H9 (cell line): ENCODE data around the gene DDI2. TPM values are rescaled to one million over a fixed set of nuclear protein-coding genes. Genes with fewer than 3 reads are reported as not detected.

Experiments
- DNase-seq: peaks from one replicate; pipeline ENCODE4 v3.0.0-alpha.2; 2017
- H2AFZ ChIP-seq: one replicate; pipeline ENCODE4 v1.6.1; 2013; ENCODE audit warnings: mild to moderate bottlenecking, low read length, control low read depth, moderate library complexity
- H2AK5ac ChIP-seq: 2 replicates; pipeline ENCODE4 v1.6.1; 2013; ENCODE audit warnings: low read length, control low read depth, mixed read lengths; ENCODE audit not compliant: insufficient read length
- H2BK120ac ChIP-seq: one replicate; pipeline ENCODE4 v1.6.1; 2013; ENCODE audit warnings: low read depth, mild to moderate bottlenecking, low read length, control low read depth, inconsistent platforms; ENCODE audit not compliant: poor library complexity, severe bottlenecking
- H2BK12ac ChIP-seq: 2 replicates; pipeline ENCODE4 v1.6.1; 2013; ENCODE audit warnings: low read length, control low read depth, mixed read lengths, low read depth; ENCODE audit not compliant: insufficient read length
- H2BK15ac ChIP-seq: 2 replicates; pipeline ENCODE4 v1.6.1; 2013; ENCODE audit warnings: low read depth, low read length, control low read depth
- H2BK20ac ChIP-seq: one replicate; pipeline ENCODE4 v1.6.1; 2013; ENCODE audit warnings: low read depth, mild to moderate bottlenecking, low read length, control low read depth, inconsistent platforms; ENCODE audit not compliant: poor library complexity, severe bottlenecking
- H2BK5ac ChIP-seq: 2 replicates; pipeline ENCODE4 v1.6.1; 2013; ENCODE audit warnings: low read length, control low read depth, mixed read lengths; ENCODE audit not compliant: insufficient read length
- H3K14ac ChIP-seq: 2 replicates; pipeline ENCODE4 v1.6.1; 2013; ENCODE audit warnings: low read length, control low read depth; ENCODE audit not compliant: insufficient read depth
- H3K18ac ChIP-seq: 2 replicates; pipeline ENCODE4 v1.6.1; 2013; ENCODE audit warnings: low read depth, mild to moderate bottlenecking, mixed read lengths, low read length, control low read depth; ENCODE audit not compliant: insufficient read length
- H3K23ac ChIP-seq: 2 replicates; pipeline ENCODE4 v1.6.1; 2013; ENCODE audit warnings: low read length, control low read depth, mixed read lengths, low read depth; ENCODE audit not compliant: insufficient read length
- H3K23me2 ChIP-seq: 2 replicates; pipeline ENCODE4 v1.6.1; 2013; ENCODE audit warnings: low read depth, mild to moderate bottlenecking, mixed read lengths, low read length, control low read depth; ENCODE audit not compliant: insufficient read length, poor library complexity, severe bottlenecking
- H3K27ac ChIP-seq: 2 replicates; pipeline ENCODE4 v1.5.1; 2013; ENCODE audit warnings: low read length, control low read depth, mixed read lengths, low read depth; ENCODE audit not compliant: insufficient read length
- H3K27me3 ChIP-seq: 2 replicates; pipeline ENCODE4 v1.6.1; 2013; ENCODE audit warnings: low read length, control low read depth, inconsistent platforms; ENCODE audit not compliant: insufficient read depth
- H3K4ac ChIP-seq: 2 replicates; pipeline ENCODE4 v1.6.1; 2013; ENCODE audit warnings: low read depth, mild to moderate bottlenecking, control low read depth, inconsistent platforms, low read length, moderate library complexity
- H3K4me1 ChIP-seq: 2 replicates; pipeline ENCODE4 v1.6.1; 2013; ENCODE audit warnings: low read length, control low read depth, inconsistent platforms; ENCODE audit not compliant: insufficient read depth
- H3K4me2 ChIP-seq: 2 replicates; pipeline ENCODE4 v1.6.1; 2013; ENCODE audit warnings: low read length, control low read depth, mixed read lengths; ENCODE audit not compliant: insufficient read length, insufficient read depth
- H3K56ac ChIP-seq: 2 replicates; pipeline ENCODE4 v1.6.1; 2013; ENCODE audit warnings: low read depth, mild to moderate bottlenecking, mixed read lengths, low read length, control low read depth; ENCODE audit not compliant: insufficient read length
- H3K79me1 ChIP-seq: 2 replicates; pipeline ENCODE4 v1.6.1; 2013; ENCODE audit warnings: low read depth, mild to moderate bottlenecking, moderate library complexity, low read length, control low read depth, inconsistent platforms; ENCODE audit not compliant: insufficient read depth, poor library complexity, severe bottlenecking
- H3K79me2 ChIP-seq: 2 replicates; pipeline ENCODE4 v1.6.1; 2013; ENCODE audit warnings: low read length, control low read depth, inconsistent platforms; ENCODE audit not compliant: insufficient read depth
- H3K9ac ChIP-seq: 2 replicates; pipeline ENCODE4 v1.6.1; 2013; ENCODE audit warnings: low read length, control low read depth, mixed read lengths; ENCODE audit not compliant: insufficient read length; ENCODE audit errors: extremely low read depth
- H3K9me3 ChIP-seq: one replicate; pipeline ENCODE4 v1.6.1; 2013; ENCODE audit warnings: low read depth, low read length, inconsistent platforms; ENCODE audit not compliant: control insufficient read depth
- H3T11ph ChIP-seq: one replicate; pipeline ENCODE4 v1.6.1; 2013; ENCODE audit warnings: mild to moderate bottlenecking, low read length, control low read depth, inconsistent platforms
- H4K20me1 ChIP-seq: one replicate; pipeline ENCODE4 v1.6.1; 2013; ENCODE audit not compliant: control insufficient read depth, insufficient read length, insufficient read depth
- H4K5ac ChIP-seq: 2 replicates; pipeline ENCODE4 v1.6.1; 2013; ENCODE audit warnings: low read depth, mild to moderate bottlenecking, mixed read lengths, low read length, control low read depth; ENCODE audit not compliant: insufficient read length
- H4K8ac ChIP-seq: replicated peaks from 2 replicates; pipeline ENCODE4 v1.6.1; 2013; ENCODE audit warnings: low read length, control low read depth, mixed read lengths, low read depth; ENCODE audit not compliant: insufficient read length
- H4K91ac ChIP-seq: 2 replicates; pipeline ENCODE4 v1.6.1; 2013; ENCODE audit warnings: low read depth, mild to moderate bottlenecking, moderate library complexity, mixed read lengths, low read length, control low read depth; ENCODE audit not compliant: insufficient read length
- H3K27ac Mint-ChIP-seq, 3 experiments: 2 replicates in 2 of 3; 3 replicates in 1 of 3; pipeline ENCODE4 v1.8.0; 2020 to 2021; ENCODE audit warnings: mixed read lengths in 3 of 3, mild to moderate bottlenecking in 1 of 3, moderate library complexity in 1 of 3
- H3K27me3 Mint-ChIP-seq: 2 replicates; pipeline ENCODE4 v1.8.0; 2021; ENCODE audit warnings: low read depth, mild to moderate bottlenecking, moderate library complexity, mixed read lengths
- H3K36me3 Mint-ChIP-seq, 3 experiments: 2 replicates in 2 of 3; 3 replicates in 1 of 3; pipeline ENCODE4 v1.8.0; 2020 to 2021; ENCODE audit warnings: low read depth in 3 of 3, mixed read lengths in 3 of 3; ENCODE audit not compliant: insufficient read depth in 1 of 3
- H3K4me1 Mint-ChIP-seq, 2 experiments: 2 replicates each; pipeline ENCODE4 v1.8.0; 2020; ENCODE audit warnings: mixed read lengths in 2 of 2
- H3K4me3 Mint-ChIP-seq, 2 experiments: 2 replicates in 1 of 2; 3 replicates in 1 of 2; pipeline ENCODE4 v1.8.0; 2020 to 2021; ENCODE audit warnings: mild to moderate bottlenecking in 2 of 2, mixed read lengths in 2 of 2, moderate library complexity in 1 of 2
- H3K9me3 Mint-ChIP-seq, 2 experiments: 2 replicates in 1 of 2; 3 replicates in 1 of 2; pipeline ENCODE4 v1.8.0; 2020; ENCODE audit warnings: mild to moderate bottlenecking in 2 of 2, mixed read lengths in 2 of 2, moderate library complexity in 1 of 2
- CTCF ChIP-seq: fragments of 200-600 bp; sonication (generic); conservative IDR thresholded peaks from 3 replicates; pipeline ENCODE4 v1.8.0; 2021; ENCODE audit warnings: antibody characterized with exemption, mild to moderate bottlenecking
- total RNA-seq: library from RNA; stranded (reverse); gene quantifications from 2 replicates; pipeline ENCODE4 v1.2.1, GENCODE V29; 2021

Gene DDI2
- total RNA-seq, 1 experiment from 2014 or later, result 45.0 TPM

- H4K91ac ChIP-seq, result no peak overlapping the region
- H3K4me3 Mint-ChIP-seq, result no peak overlapping the region
Measured at GRCh38 chr1:15571266-15571665, 46.0 kb upstream of the DDI2 start.

More at GRCh38 chr1:15571266-15571665, 46.0 kb upstream of the DDI2 start:
- H4K5ac ChIP-seq, result no peak overlapping the region
- Mint-ChIP-seq H3K27ac (no peak overlapping the region), H3K9me3 (no peaks in the 10 kb centered on the region), H3K36me3 (peaks cover 7 to 47% (median 39%) of the 10 kb centered on the region in 3 experiments; a peak in 5 of 7 replicates), H3K4me1 (peaks cover 3 to 5% of the 10 kb centered on the region in 2 experiments), H3K27me3 (no peaks in the 10 kb centered on the region)
- H3K23ac ChIP-seq, result no peak overlapping the region
- no peaks in the 10 kb centered on the region for H3K27me3 ChIP-seq
- H3K27ac ChIP-seq, result no peak overlapping the region
- DNase-seq, result no peak
- no peak overlapping the region for H3K56ac ChIP-seq
- H3K18ac ChIP-seq, result no peak overlapping the region
- no peak overlapping the region for H4K8ac ChIP-seq
- no peak overlapping the region for H3K4ac ChIP-seq
- 0 out of 2 replicates have a peak, but pooled peaks cover 2% of the 10 kb centered on the region for H3K79me2 ChIP-seq
- no peak overlapping the region for H2BK5ac ChIP-seq
- H3K9ac ChIP-seq, result no peak overlapping the region
- no peaks in the 10 kb centered on the region for H3K9me3 ChIP-seq
- H3K14ac ChIP-seq, result no peak overlapping the region
- no peak overlapping the region for H2BK120ac ChIP-seq
- no peaks in the 10 kb centered on the region for H3K4me1 ChIP-seq
- H3K23me2 ChIP-seq, result no peaks in the 10 kb centered on the region
- H2AK5ac ChIP-seq, result no peak overlapping the region
- TF ChIP-seq CTCF, result no peak
- H3K4me2 ChIP-seq, result no peak overlapping the region
- H2BK12ac ChIP-seq, result no peak overlapping the region
- H3K79me1 ChIP-seq, result no peaks in the 10 kb centered on the region
- no peak overlapping the region for H2AFZ ChIP-seq
- no peak overlapping the region for H2BK15ac ChIP-seq
- H4K20me1 ChIP-seq, result no peaks in the 10 kb centered on the region
- H3T11ph ChIP-seq, result no peak overlapping the region
- H2BK20ac ChIP-seq, result no peak overlapping the region
